HG02678 (cell line): ENCODE measurements around the gene PREX1.
"Not testable (repeated sequence)": the region's sequence is repeated elsewhere in the genome, so short reads cannot be mapped to it uniquely, and the experiment has no call there.

Experiments used
- ATAC-seq: cut with Tn5 transposase; IDR thresholded peaks from one replicate; pipeline ENCODE4 v1.9.1; 2021; ENCODE audit warnings: mild to moderate bottlenecking, moderate library complexity; ENCODE audit not compliant: unreplicated experiment

Gene PREX1

DNA sequence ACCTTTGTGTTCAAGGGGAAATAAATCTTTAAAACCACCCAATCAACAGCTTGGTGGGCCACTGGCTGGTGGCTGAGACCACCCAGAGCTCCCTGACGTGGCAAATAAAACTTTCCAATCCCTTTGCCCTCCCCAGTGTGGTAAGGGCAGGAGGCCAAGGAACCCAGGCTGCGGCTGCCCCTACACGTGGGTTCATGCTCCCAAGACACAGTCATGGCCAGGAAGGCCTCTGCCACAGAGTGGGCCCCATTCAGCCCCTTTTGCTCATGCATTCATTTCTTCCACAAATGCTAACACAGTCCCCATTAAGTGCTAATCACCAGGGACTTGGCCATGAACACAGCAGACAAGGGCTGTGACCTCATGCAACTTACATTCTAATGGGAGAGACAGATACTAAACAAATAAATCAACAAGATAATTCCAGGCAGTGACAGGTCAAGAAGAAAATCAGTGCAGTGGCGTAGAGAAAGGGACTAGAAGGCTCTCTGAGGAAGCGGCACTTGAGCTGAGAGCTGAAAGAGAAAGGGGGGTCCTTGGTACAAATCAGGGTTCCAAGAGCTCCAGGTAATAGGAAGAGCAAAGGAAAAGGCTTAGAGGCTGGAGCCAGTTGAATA is 13.8 kb downstream of the PREX1 start:
- no peak for ATAC-seq

DNA sequence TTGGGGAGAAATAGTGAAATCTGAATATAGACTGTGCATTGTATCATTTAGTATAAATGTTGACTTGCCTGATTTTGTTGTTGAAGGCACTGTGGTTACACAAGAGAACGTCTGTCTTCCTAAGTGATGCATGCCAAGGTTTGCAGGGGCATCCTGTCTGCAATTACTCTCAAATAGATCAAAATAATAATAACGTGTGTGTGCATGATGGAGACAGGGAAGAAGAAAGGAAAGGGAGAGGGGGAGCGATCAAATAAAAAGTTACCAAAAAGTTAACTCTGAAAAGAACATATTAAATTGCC is 14.4 kb downstream of the PREX1 start:
- ATAC-seq: no peak

DNA sequence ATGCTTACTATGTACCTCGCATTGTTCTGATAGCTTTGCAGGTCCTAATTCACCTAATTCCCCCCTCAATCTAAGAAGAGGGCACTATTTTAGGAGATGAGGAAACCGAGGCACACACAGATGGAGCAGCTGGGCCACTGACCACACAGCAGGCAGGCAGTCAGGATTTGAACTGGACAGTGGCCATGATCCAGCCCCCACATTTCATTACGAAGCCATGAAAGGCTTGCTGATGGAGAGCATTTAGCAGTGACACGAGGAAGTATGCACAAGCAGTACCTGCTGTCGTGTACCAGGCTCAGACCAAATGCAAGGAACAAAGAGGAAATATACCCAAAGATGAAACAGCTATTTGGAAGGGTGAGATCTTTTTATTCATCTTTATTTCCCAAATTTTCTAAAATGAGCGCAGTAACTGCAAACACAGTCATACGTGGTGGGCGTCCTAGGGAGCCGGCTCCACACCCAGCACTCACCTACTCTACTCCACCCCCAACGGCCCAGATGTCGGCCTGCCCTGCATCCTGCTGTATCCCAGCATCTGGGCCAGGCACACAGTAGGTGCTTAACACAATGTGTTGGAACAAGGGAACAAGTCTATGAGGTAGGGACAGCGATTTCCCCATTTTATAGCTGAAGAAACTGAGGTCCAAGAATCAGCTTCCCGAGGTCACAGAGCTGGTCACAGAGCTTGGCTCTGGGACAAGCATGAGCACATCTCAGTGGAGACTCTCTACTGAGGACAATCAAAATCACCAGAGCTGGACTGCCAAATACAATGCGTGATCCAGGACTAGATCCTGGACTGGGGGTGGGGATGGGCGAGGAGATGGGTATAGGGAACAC is 15.0 kb downstream of the PREX1 start:
- ATAC-seq: no peak

DNA sequence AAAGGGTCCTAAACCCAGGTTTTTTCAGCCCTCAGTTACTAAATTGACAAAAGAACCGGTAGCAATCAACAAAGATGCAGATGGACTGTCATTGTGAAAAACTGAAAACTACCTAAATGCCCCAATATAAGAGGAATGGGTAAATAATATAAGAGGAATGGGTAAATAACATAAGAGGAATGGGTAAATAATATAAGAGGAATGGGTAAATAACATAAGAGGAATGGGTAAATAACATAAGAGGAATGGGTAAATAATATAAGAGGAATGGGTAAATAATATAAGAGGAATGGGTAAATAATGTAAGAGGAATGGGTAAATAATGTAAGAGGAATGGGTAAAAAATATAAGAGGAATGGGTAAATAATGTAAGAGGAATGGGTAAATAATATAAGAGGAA is 15.7 kb downstream of the PREX1 start:
- not testable (repeated sequence) for ATAC-seq

DNA sequence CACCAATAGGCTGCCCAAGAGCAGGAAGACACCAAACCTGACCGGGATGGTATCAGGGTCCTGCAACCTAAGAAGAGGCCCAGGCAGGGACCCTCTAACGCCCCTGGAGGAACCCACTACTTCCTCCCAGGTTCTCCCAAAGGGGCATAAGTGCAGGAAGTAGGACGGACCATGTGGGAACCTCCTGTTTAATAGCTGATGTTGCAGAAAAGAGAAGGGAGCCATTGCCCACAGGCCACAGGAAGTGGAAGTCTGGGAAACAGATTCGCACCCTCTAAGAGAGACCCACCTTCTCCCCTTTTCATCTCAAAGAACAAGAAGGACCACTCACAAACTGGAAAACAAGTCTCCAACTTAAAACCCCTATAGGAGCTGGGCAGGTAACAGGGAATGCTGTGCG is 18.1 kb downstream of the PREX1 start:
- no peak for ATAC-seq

DNA sequence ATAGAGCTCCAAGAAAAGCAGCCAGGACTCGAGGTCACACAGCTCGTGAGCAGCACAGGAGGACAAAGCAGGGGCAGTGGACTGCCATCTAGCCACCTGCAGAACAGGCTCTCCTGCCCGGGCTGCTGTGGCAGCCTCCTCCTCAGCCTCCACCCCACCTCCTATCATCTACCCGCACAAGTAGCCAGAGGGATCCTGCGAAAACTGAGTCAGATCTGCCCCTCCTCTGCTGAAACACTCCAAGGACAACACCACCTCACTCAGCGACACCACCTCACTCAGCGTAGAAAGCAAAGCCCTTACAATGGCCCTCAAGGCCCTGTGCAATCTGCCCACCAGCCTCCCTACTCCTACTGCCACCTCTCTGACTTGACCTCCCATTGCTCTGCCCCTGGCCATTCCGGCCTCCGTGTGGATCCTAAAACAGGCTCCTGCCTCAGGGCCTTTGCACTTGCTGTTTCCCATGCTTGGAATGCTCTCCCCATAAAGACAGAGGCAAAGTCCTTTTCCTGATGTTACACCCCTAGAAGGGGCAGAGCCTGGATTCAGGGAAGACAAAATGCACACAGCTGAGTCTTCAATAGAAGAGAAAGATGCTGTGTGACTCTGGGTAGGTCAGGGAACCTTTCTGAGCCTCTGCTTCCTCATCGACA is 19.3 kb downstream of the PREX1 start:
- no peak for ATAC-seq

DNA sequence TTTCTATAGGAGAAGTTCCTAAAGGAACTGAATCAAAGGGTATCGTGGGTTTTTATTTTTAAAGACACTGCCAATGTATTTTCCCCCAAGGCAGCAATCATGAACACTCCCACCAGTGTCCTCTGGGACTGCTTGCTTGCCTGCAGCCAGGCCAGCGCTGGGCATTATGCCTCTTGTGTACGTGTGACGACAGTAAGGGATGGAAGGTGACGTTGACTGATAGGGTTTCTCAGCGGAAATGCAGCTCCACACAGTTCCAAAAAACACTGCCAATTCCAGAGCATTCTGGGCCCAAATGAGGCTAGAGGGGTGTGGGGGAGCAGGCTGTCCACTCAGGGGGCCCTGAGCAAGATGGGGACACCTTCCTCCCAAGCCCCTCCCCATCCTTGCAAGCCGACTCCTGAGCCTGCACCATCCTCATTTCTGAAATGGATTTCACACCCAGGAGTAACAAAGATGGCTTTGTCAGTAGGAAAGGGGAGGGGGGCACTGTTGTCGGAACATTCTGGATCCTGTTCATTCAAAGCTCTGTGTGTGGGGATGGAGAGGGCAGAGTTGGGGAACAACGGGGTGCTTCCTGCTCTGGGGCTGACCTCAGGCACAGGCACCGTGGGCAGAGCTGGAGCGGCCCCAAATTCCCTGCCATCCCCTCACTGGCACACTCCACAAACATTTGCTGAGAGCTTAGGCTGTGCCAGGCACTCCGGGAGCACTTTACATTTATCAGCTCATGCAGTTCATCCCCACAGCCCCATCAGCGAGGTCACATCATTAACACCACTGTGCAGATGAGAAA is 20.0 kb downstream of the PREX1 start:
- no peak for ATAC-seq

DNA sequence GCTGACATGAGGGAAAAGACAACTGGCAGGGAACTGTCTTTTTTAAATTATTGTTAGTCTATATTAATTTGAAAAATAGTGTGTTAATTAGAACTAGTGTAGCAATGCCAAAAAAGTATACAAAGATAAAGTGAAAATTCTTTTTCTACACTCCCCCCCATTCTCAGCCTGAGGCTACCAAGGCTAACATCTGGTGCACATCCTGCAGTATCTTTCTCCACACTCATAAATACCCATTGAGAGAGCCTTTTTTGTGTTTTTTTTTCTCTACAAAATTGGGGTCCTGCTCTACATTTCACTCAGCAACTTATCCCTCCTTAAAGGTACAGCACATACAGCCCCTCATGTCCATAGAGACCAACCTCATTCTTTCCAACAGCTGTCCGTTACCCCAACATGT is 20.7 kb downstream of the PREX1 start:
- no peak for ATAC-seq

DNA sequence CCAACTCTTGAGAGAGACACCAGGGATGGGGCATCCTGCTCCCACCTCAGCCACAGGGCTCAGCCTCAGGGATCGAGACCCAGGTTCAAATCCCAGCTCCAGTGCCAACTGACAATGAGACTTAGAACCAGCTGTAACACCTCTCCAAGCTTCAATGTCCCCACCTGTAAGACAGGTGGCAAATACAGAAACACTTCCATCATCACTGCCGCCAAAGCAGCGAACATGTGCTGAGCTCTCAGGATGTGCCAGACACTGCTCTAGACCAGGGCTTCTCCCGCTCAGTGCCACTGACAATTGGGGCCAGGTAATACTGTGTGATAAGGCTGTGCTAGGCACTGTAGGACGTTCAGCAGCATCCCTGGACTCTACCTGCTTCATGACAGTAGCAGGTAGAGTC is 22.1 kb downstream of the PREX1 start:
- no peak for ATAC-seq

DNA sequence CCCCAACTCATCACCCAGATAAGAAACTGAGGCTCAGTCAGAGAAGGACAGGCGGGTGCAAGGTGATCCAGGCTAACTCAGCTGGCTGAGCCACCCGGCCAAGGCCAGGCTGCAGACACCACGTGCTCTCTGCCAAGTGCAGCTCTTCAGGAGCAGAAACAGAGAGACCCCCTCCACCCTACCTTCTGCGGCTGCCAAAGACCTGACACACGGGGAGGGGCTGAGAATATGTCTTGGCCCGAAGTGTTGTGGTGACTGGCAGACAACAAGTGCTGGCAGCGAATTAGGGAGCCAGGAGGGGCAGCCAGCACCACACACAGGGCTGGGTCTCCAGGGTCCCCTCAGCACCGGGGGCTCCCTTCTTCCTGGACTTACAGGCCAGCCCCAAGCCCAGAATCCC is 22.5 kb downstream of the PREX1 start:
- ATAC-seq: no peak

DNA sequence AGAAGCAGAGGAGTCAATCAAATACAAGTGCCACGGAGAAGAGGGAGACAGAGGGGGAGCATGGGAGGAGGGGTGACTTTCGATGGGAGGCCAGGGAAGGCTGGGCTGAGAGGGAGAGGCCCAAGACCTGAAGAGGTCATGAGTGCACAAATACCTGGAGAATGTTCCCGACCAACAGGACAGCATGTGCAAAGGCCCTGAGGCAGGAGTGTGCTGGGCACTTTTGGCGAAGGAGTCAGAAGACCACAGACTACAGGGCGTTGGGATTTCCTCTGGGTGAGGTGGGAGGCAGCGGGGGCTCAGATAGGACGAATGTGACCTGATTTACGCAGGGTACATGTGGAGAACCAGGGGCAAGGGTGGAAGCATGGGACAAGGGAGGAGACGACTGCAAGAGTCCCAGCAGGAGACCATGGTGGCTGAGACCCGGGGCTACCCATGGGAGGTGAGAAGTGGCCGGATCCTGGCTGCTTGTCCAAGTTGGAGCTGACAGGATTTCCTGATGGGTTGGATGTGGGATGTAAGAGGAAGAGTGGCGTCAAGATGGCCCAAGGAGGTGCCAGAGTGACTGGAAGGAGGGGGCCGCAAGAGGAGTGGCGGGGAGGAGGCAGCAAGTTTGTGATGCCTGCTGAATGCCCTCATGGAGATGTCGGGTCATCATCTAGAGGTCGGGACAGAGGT is 23.4 kb downstream of the PREX1 start:
- no peak for ATAC-seq

DNA sequence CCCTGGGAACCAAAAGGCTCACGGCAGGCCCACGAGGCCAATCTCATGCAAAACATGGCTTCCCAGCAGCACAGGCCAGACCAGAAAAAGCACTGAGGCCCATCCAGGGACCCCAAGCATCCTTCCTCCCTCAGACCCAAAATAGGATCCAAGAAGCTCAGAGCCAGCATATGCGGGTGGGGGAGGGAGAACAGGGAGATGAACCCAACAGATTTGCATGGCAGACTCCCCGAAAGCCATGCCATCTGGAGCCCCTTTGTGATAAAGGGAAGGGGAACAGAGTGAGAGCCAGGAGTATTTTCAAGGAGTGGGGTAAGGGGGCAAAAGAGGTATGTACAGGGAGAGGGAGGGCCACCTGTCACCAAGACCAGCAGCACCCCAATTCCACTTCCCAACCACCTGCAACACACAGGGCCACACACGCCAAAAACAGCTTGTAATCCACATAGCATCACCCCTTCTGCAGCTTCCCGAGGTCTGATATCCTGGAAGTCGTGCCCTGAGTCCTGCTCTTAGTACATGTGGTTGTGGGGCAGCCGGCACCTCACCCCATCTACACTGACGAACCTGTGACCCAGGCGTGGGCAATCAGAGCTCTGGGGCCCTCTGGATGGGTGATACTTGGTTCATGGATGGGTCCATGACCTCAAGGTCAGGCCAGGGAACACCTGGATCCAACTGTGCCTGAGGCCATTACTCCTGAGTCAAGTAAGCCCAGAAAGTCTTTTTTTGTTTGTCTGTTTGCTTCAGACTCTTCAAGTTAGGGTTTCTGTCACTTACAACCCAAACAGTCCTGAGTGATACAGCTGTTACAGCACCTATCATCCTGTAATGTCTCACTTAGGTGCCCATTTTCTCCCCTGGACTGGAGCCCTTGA is 24.4 kb downstream of the PREX1 start:
- no peak for ATAC-seq

DNA sequence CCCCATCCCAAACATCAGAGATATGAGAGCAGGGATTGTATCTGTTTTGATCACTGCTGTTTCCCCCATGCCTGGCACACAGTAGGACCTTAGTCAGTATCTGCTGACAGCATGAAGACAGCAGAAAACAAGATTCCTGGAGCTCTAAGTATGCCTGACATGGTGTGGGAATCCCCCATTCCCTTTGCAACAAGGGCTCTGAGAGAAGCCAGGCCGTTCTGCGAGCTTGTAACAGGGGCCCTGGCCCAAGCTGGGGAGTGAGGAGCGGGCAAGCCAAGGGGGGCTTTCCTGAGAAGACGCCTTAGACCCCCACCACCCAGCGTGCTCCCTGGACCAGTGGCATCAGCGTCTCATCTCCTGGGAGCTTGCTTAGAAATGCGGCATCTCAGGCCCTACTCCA is 25.2 kb downstream of the PREX1 start:
- ATAC-seq: no peak

DNA sequence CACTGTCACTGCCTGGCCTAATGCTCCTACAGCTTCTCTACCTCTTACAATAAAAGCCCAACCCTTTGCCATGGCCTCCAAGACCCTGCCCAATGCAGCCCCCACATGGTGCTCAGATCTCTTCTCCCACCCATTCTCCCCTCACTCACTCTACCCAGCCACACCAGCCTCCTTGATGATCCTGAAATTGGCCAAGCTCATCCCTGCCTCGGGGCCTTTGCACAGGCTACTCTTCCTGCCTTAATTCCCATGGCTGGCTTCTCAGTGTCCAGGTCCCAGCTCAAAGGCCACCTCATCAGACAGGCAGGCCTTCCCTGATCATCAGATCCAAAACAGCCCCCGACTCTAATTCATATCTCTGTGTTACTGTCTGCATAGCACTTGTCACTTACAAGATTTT is 25.6 kb downstream of the PREX1 start:
- no peak for ATAC-seq

DNA sequence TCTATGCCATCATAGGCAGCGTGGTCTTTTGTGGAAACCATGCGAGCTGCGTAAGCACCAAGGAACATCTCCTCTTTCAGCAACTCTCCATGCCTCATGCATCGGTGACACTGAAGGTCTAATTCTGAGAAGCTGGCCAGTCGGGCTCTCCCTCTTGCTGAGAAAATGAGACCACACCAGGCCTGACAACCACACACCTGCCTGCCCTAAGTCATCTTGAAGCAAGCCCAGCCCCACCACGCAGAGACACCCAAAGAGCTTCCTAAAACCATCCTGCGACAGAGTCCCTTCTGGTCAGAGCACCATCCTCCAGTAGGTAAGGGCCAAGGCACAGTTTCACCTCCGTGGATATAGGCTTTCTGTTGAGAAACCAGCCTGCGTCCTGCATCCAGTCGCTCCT is 26.6 kb downstream of the PREX1 start:
- ATAC-seq: no peak

DNA sequence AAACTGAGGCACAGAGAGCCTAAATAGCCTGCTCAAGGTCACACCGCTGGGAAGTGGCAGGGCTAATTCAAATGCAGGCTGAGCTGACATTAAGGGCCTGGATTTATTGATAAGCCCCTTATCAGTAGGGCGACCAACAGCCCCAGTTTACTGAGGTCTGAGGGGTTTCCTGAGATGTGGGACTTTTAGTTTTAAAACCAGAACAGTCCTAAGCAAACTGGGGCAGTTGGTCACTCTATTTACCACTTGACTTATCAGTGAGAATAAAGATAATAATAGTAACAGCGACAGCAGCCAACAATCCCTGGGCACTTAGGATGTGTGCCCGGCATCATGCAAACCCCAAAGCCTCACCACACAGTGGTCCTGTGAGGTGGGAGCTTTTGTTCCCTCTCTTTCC is 27.6 kb downstream of the PREX1 start:
- ATAC-seq: no peak

DNA sequence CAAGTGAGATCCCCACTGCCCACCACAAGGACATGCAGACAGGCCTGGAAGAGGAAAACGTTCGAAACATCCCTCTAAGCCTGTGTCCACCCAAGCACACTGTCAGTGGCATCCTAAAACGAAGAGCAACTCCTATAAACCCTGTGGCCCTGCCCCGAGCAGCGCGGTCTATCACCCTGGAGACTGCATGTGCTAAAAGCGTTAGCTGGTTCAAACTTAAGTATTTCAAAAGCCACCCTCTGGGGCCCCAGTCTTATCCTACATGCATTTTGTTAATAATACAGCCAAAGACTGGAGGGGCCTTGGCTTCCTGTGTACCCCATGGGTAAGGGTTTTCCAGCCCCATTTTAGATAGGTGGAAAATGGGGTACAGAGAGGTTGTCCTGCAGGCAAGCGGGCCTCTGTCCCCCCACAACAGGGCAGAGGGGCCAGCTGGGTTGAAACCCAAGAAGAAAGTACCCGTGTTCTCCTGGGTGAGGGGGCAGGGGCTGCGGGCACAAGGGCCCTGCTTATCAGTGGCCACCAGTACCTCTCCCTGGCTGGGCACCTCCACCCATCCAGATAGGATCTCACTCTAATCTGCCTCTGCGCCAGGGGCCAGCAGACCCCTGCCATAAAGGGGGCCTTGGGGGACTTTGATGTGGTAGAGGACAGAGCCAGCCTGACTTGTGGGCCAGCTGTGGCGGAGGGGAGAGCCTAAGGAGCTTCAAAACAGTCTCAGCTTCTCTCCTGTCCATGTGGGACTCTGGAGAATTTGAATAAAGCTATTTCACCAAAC is 28.3 kb downstream of the PREX1 start:
- no peak for ATAC-seq

DNA sequence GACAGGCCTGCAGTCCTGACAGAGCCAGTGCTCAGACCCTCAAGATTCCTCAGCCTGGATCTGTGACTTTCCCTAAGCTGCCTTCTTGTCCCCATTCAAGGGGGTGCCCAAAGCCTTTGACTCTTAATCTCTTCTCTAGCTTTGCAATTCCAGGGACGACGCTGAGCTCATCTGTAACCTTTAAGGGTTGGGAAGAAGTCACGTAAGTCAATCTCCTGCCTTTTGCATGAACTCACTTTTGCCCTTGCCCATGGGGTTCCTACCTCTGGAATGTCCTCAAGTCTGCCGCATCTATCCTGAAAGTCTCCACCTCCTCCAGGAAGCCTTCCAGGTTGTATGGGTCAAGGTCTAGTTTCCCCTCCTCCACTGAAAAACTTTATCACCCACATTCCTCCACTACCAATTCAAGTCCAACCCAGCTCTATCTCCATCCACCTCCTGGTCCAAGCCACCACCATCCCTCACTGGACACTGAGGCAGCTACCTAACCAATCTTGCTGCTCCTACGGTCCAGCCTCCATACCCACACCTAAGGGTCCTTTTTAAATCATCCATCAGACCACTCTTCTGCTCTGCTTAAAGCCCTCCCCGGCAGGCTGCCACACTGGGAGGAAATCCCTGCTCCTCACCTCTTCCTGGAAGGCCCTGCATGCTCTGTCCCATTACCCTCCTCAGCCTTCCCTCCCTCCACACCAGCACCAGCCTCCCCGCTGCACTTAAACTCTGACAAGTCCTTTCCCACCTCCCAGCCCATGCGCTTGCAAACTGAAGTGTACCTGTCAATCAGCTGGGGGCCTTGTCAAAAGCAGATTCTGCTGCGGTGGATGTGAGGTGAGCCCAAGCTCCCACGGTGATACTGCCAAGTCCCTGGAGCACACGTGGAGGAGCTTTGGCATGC is 29.7 kb downstream of the PREX1 start:
- ATAC-seq: no peak
